Measurements from ENCODE around the gene TADA2B. TPM values are rescaled to one million over a fixed set of nuclear protein-coding genes. Genes with fewer than 3 reads are reported as not detected.
A peak's percentile ranks its signal among the peaks of the same experiment; 100 is the strongest.

Gene TADA2B
- total and polyA plus RNA-seq, 9 of the 15 experiments (the other 6 are each of a cell fraction or from before 2014, with no cell fraction given), result 0.55 to 12.2 (median 7.5) TPM

DNA sequence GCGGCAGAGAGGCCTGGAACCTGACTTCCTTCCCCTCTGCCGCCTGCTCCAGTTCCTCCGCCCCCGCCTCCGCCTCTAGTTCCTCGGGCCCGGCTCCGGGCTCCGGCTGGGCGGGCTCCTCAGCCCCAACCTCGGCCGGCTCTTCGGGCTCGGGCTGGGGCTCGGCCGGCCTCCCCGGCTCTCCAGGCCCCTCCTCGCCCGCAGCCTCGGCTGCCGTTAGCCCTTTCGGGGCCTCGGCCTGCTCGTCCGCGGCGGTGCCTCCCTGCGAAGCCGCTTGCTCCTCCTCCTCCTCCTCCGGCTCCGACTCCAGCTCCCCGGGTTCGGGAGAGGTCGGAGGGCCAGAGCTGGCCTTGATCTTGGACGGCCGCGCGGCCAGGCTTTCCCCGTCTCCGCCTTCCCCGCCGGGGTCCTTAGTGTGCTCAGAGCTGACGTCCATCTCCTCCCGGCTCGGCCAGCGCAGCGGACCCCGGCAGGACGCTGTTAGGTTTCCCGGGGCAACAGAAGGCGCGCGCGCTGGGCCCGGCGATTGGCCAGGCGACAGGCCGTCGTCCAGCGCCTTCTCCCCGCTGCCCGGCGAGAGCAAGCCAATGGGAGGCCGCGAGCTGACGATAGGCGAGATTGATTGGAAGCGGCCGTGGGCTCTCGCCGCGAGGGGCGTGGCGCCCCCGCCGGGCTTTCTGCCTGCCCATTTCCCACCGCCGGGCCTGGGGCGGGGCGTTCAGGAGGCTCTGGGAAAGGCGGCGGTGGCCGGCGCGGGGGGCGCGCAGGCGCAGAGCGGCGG is 479 bp upstream of the TADA2B start (continued):
- TF ChIP-seq, protein P1, sequence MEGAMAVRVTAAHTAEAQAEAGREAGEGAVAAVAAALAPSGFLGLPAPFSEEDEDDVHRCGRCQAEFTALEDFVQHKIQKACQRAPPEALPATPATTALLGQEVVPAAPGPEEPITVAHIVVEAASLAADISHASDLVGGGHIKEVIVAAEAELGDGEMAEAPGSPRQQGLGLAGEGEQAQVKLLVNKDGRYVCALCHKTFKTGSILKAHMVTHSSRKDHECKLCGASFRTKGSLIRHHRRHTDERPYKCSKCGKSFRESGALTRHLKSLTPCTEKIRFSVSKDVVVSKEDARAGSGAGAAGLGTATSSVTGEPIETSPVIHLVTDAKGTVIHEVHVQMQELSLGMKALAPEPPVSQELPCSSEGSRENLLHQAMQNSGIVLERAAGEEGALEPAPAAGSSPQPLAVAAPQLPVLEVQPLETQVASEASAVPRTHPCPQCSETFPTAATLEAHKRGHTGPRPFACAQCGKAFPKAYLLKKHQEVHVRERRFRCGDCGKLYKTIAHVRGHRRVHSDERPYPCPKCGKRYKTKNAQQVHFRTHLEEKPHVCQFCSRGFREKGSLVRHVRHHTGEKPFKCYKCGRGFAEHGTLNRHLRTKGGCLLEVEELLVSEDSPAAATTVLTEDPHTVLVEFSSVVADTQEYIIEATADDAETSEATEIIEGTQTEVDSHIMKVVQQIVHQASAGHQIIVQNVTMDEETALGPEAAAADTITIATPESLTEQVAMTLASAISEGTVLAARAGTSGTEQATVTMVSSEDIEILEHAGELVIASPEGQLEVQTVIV (CRISPR knock-in tag; IDR thresholded peaks at IDR 0.05; ENCODE audit: borderline replicate concordance), result no peak
- peak; percentile 93 for TF ChIP-seq MXI1 (IDR thresholded peaks at IDR 0.05; ENCODE audit: low read depth, low read length)
- peak; percentile 79; the same call in 1 of the 2 replicates for TF ChIP-seq ZBTB17 (CRISPR knock-in tag; IDR thresholded peaks at IDR 0.05)
- TF ChIP-seq ATF7 (IDR thresholded peaks at IDR 0.05), result peak; percentile 74
- TF ChIP-seq PCBP1 (IDR thresholded peaks at IDR 0.05; ENCODE audit: low read depth, low read length, poor library complexity, severe bottlenecking), result peak; percentile 14
- TF ChIP-seq, protein P2, sequence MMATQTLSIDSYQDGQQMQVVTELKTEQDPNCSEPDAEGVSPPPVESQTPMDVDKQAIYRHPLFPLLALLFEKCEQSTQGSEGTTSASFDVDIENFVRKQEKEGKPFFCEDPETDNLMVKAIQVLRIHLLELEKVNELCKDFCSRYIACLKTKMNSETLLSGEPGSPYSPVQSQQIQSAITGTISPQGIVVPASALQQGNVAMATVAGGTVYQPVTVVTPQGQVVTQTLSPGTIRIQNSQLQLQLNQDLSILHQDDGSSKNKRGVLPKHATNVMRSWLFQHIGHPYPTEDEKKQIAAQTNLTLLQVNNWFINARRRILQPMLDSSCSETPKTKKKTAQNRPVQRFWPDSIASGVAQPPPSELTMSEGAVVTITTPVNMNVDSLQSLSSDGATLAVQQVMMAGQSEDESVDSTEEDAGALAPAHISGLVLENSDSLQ (IDR thresholded peaks at IDR 0.05), result peak; percentile 89
- TF ChIP-seq ATF1 (CRISPR knock-in tag; IDR thresholded peaks at IDR 0.05), result no peak
- peak; percentile 82 for TF ChIP-seq ATF1 (tag; IDR thresholded peaks at IDR 0.05)
- TF ChIP-seq, protein P3, sequence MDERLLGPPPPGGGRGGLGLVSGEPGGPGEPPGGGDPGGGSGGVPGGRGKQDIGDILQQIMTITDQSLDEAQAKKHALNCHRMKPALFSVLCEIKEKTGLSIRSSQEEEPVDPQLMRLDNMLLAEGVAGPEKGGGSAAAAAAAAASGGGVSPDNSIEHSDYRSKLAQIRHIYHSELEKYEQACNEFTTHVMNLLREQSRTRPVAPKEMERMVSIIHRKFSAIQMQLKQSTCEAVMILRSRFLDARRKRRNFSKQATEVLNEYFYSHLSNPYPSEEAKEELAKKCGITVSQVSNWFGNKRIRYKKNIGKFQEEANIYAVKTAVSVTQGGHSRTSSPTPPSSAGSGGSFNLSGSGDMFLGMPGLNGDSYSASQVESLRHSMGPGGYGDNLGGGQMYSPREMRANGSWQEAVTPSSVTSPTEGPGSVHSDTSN (CRISPR knock-in tag; IDR thresholded peaks at IDR 0.05; ENCODE audit: low read depth), result 0 out of 2 replicates have a peak, but pooled peaks have one; percentile 17
- TF ChIP-seq, protein P3 (tag; conservative IDR thresholded peaks at IDR 0.05; ENCODE audit: low read depth), result no peak
- TF ChIP-seq POLR2G (IDR thresholded peaks at IDR 0.05; ENCODE audit: low read depth, low read length), result peak; percentile 65
- TF ChIP-seq SRSF9 (IDR thresholded peaks at IDR 0.05; ENCODE audit: borderline replicate concordance, low read depth, low read length), result no peak
- TF ChIP-seq EGR1 (conservative IDR thresholded peaks at IDR 0.05), result peak; percentile 89
- TF ChIP-seq, protein P4, sequence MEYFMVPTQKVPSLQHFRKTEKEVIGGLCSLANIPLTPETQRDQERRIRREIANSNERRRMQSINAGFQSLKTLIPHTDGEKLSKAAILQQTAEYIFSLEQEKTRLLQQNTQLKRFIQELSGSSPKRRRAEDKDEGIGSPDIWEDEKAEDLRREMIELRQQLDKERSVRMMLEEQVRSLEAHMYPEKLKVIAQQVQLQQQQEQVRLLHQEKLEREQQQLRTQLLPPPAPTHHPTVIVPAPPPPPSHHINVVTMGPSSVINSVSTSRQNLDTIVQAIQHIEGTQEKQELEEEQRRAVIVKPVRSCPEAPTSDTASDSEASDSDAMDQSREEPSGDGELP (CRISPR knock-in tag; IDR thresholded peaks at IDR 0.05; ENCODE audit: borderline replicate concordance), result peak; percentile 72; the same call in 1 of the 2 replicates
- TF ChIP-seq ASH1L (IDR thresholded peaks at IDR 0.05; ENCODE audit: borderline replicate concordance, low read depth, partially characterized antibody), result peak; percentile 54
- TF ChIP-seq, protein P5, sequence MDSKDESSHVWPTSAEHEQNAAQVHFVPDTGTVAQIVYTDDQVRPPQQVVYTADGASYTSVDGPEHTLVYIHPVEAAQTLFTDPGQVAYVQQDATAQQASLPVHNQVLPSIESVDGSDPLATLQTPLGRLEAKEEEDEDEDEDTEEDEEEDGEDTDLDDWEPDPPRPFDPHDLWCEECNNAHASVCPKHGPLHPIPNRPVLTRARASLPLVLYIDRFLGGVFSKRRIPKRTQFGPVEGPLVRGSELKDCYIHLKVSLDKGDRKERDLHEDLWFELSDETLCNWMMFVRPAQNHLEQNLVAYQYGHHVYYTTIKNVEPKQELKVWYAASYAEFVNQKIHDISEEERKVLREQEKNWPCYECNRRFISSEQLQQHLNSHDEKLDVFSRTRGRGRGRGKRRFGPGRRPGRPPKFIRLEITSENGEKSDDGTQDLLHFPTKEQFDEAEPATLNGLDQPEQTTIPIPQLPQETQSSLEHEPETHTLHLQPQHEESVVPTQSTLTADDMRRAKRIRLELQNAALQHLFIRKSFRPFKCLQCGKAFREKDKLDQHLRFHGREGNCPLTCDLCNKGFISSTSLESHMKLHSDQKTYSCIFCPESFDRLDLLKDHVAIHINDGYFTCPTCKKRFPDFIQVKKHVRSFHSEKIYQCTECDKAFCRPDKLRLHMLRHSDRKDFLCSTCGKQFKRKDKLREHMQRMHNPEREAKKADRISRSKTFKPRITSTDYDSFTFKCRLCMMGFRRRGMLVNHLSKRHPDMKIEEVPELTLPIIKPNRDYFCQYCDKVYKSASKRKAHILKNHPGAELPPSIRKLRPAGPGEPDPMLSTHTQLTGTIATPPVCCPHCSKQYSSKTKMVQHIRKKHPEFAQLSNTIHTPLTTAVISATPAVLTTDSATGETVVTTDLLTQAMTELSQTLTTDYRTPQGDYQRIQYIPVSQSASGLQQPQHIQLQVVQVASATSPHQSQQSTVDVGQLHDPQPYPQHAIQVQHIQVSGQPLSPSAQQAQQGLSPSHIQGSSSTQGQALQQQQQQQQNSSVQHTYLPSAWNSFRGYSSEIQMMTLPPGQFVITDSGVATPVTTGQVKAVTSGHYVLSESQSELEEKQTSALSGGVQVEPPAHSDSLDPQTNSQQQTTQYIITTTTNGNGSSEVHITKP (IDR thresholded peaks at IDR 0.05; ENCODE audit: partially characterized antibody), result peak; percentile 19

Data from K562 (cell line).